ENCODE results near the gene FTSJ3.

DNA sequence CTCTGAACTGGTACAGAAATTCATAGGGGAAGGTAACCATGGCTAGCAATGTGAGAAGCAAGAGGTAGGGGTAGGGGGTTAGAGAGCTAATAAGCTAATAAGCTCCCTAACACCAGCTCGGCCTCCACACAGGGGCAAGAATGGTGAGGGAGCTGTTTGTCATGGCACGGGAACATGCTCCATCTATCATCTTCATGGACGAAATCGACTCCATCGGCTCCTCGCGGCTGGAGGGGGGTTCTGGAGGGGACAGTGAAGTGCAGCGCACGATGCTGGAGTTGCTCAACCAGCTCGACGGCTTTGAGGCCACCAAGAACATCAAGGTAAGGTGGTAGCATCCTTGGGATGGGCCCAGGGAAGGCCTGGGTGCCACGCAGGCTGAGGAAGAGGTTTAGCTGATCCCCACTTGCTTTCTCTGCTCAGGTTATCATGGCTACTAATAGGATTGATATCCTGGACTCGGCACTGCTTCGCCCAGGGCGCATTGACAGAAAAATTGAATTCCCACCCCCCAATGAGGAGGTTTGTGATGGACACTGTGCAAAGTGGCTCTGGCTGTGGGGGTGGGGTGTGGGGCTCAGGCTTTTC, 3.5 kb upstream of the FTSJ3 start:
- TF ChIP-seq, protein P1, sequence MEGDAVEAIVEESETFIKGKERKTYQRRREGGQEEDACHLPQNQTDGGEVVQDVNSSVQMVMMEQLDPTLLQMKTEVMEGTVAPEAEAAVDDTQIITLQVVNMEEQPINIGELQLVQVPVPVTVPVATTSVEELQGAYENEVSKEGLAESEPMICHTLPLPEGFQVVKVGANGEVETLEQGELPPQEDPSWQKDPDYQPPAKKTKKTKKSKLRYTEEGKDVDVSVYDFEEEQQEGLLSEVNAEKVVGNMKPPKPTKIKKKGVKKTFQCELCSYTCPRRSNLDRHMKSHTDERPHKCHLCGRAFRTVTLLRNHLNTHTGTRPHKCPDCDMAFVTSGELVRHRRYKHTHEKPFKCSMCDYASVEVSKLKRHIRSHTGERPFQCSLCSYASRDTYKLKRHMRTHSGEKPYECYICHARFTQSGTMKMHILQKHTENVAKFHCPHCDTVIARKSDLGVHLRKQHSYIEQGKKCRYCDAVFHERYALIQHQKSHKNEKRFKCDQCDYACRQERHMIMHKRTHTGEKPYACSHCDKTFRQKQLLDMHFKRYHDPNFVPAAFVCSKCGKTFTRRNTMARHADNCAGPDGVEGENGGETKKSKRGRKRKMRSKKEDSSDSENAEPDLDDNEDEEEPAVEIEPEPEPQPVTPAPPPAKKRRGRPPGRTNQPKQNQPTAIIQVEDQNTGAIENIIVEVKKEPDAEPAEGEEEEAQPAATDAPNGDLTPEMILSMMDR (conservative IDR thresholded peaks at IDR 0.05): no peak
- TF ChIP-seq ZFX (IDR thresholded peaks at IDR 0.05): no peak

All from C4-2B (cell line).